WTC11 (cell line): ENCODE measurements around the gene CACNA2D3.

Source experiments
- CREM ChIP-seq: sonication (generic); formaldehyde crosslinking; IDR thresholded peaks from 2 replicates; pipeline ENCODE4 v1.8.1; 2022; ENCODE audit warnings: mild to moderate bottlenecking, missing genetic modification reagents, moderate library complexity
- CTCF ChIP-seq: fragments of 200-600 bp; IDR thresholded peaks from 2 replicates; pipeline ENCODE4 v1.8.0; 2022; ENCODE audit warnings: antibody characterized with exemption
- E2F1 ChIP-seq: sonication (generic); formaldehyde crosslinking; IDR thresholded peaks from 2 replicates; pipeline ENCODE4 v1.8.0; 2022; ENCODE audit warnings: mild to moderate bottlenecking, missing genetic modification reagents
- E2F5 ChIP-seq: sonication (generic); formaldehyde crosslinking; IDR thresholded peaks from 2 replicates; pipeline ENCODE4 v1.8.1; 2022; ENCODE audit warnings: mild to moderate bottlenecking, moderate library complexity, missing genetic modification reagents
- FOXJ3 ChIP-seq: sonication (generic); formaldehyde crosslinking; IDR thresholded peaks from 2 replicates; pipeline ENCODE4 v1.9.0; 2021; ENCODE audit warnings: missing genetic modification reagents, mild to moderate bottlenecking, borderline replicate concordance
- JUN ChIP-seq: sonication (generic); formaldehyde crosslinking; IDR thresholded peaks from 2 replicates; pipeline ENCODE4 v1.8.0; 2023; ENCODE audit warnings: mild to moderate bottlenecking, missing genetic modification reagents
- KAT7 ChIP-seq: sonication (generic); formaldehyde crosslinking; IDR thresholded peaks from 2 replicates; pipeline ENCODE4 v1.8.1; 2023; ENCODE audit warnings: missing genetic modification reagents, mild to moderate bottlenecking, borderline replicate concordance
- MAX ChIP-seq: sonication (generic); formaldehyde crosslinking; IDR thresholded peaks from 2 replicates; pipeline ENCODE4 v1.8.0; 2022; ENCODE audit warnings: mild to moderate bottlenecking, missing genetic modification reagents
- NR2C2 ChIP-seq: sonication (generic); formaldehyde crosslinking; IDR thresholded peaks from 2 replicates; pipeline ENCODE4 v1.8.0; 2022; ENCODE audit warnings: mild to moderate bottlenecking, missing genetic modification reagents
- USF1 ChIP-seq: sonication (generic); formaldehyde crosslinking; IDR thresholded peaks from 2 replicates; pipeline ENCODE4 v1.8.0; 2022; ENCODE audit warnings: mild to moderate bottlenecking, missing genetic modification reagents
- ZBTB21 ChIP-seq: sonication (generic); formaldehyde crosslinking; IDR thresholded peaks from 2 replicates; pipeline ENCODE4 v1.8.1; 2023; ENCODE audit warnings: mild to moderate bottlenecking, missing genetic modification reagents, borderline replicate concordance
- ZBTB43 ChIP-seq: sonication (generic); formaldehyde crosslinking; IDR thresholded peaks from 2 replicates; pipeline ENCODE4 v1.8.1; 2023; ENCODE audit warnings: mild to moderate bottlenecking, missing genetic modification reagents
- ZNF317 ChIP-seq: sonication (generic); formaldehyde crosslinking; IDR thresholded peaks from 2 replicates; pipeline ENCODE4 v1.8.1; 2023; ENCODE audit warnings: low read depth, mild to moderate bottlenecking, moderate library complexity, missing genetic modification reagents, borderline replicate concordance
- ZNF425 ChIP-seq: fragments of 250-450 bp; sonication (Bioruptor Pico); conservative IDR thresholded peaks from 2 replicates; pipeline ENCODE4 v1.9.0; 2021; ENCODE audit warnings: mild to moderate bottlenecking

- no peak for TF ChIP-seq CTCF
- TF ChIP-seq CREM (CRISPR knock-in tag): no peak
- no peak for TF ChIP-seq JUN
- TF ChIP-seq KAT7 (CRISPR knock-in tag): no peak
- TF ChIP-seq MAX: no peak
- no peak for TF ChIP-seq NR2C2 (CRISPR knock-in tag)
- no peak for TF ChIP-seq ZBTB43
- no peak for TF ChIP-seq FOXJ3 (CRISPR knock-in tag)
- TF ChIP-seq E2F1: no peak
- no peak for TF ChIP-seq ZBTB21 (CRISPR knock-in tag)
- no peak for TF ChIP-seq USF1 (CRISPR knock-in tag)
- TF ChIP-seq E2F5: no peak
- TF ChIP-seq ZNF317 (CRISPR knock-in tag): no peak
- no peak for TF ChIP-seq ZNF425 (CRISPR knock-in tag)
Observed at GRCh38 chr3:54649551-54649950, 527.2 kb downstream of the CACNA2D3 start.
